SJCRH30 (cell line): ENCODE results near the gene RNF220. TPM values are rescaled to one million over a fixed set of nuclear protein-coding genes. Genes with fewer than 3 reads are reported as not detected.

Experiments used
- DNase-seq, 2 experiments: peaks; one replicate each; pipeline ENCODE4 v3.0.0-alpha.2; 2015 to 2020
- H3K27ac ChIP-seq: fragments of 250-450 bp; sonication (Bioruptor Pico); 2 replicates; pipeline ENCODE4 v1.5.1; 2020; ENCODE audit warnings: mild to moderate bottlenecking, moderate library complexity
- H3K27me3 ChIP-seq: fragments of 250-450 bp; sonication (Bioruptor Pico); 2 replicates; pipeline ENCODE4 v1.5.1; 2020; ENCODE audit warnings: mild to moderate bottlenecking, moderate library complexity
- H3K36me3 ChIP-seq: fragments of 250-450 bp; sonication (Bioruptor Pico); 2 replicates; pipeline ENCODE4 v1.5.1; 2020; ENCODE audit warnings: mild to moderate bottlenecking, moderate library complexity
- H3K4me1 ChIP-seq: fragments of 250-450 bp; sonication (Bioruptor Pico); 2 replicates; pipeline ENCODE4 v1.5.1; 2020; ENCODE audit warnings: mild to moderate bottlenecking, moderate library complexity
- H3K4me3 ChIP-seq: fragments of 250-450 bp; sonication (Bioruptor Pico); 2 replicates; pipeline ENCODE4 v1.5.1; 2020; ENCODE audit warnings: mild to moderate bottlenecking, moderate library complexity
- H3K9me3 ChIP-seq: fragments of 250-450 bp; sonication (Bioruptor Pico); replicated peaks from 2 replicates; pipeline ENCODE4 v1.5.1; 2020; ENCODE audit warnings: mild to moderate bottlenecking, moderate library complexity
- total RNA-seq: library from RNA; depleted of rRNA; stranded (reverse); fragments of >200 nt; shearing (Covaris generic); gene quantifications from 2 replicates; pipeline ENCODE4 v1.2.3, GENCODE V29; 2014

RNF220 gene
- total RNA-seq, 1 experiment from 2014 or later = 94.9 TPM

GRCh38 chr1:44437107-44437716 lies 32.2 kb downstream of the RNF220 start:
- Histone ChIP-seq H3K9me3 (no peaks in the 10 kb centered on the region), H3K36me3 (no peaks in the 10 kb centered on the region), H3K27me3 (peaks cover 6% of the 10 kb centered on the region; the same call in 1 of the 2 replicates), H3K27ac (no peak overlapping the region), H3K4me3 (no peak overlapping the region), H3K4me1 (no peaks in the 10 kb centered on the region)
- DNase-seq = peak in 1 of 2 experiments; percentile 36

GRCh38 chr1:44442791-44443190 lies 37.7 kb downstream of the RNF220 start:
- no peaks in the 10 kb centered on the region for H3K9me3 ChIP-seq
- H3K27ac ChIP-seq = no peak overlapping the region
- no peaks in the 10 kb centered on the region for H3K4me1 ChIP-seq
- H3K27me3 ChIP-seq = peaks cover 8% of the 10 kb centered on the region
- no peak for DNase-seq
- no peak overlapping the region for H3K4me3 ChIP-seq
- H3K36me3 ChIP-seq = no peaks in the 10 kb centered on the region

GRCh38 chr1:44447051-44447810 lies 42.2 kb downstream of the RNF220 start:
- Histone ChIP-seq H3K27ac (no peak overlapping the region), H3K4me3 (no peak overlapping the region), H3K9me3 (no peaks in the 10 kb centered on the region), H3K27me3 (peaks cover 3% of the 10 kb centered on the region; the same call in 1 of the 2 replicates), H3K4me1 (no peaks in the 10 kb centered on the region), H3K36me3 (no peaks in the 10 kb centered on the region)
- no peak for DNase-seq

GRCh38 chr1:44453798-44454349 lies 48.8 kb downstream of the RNF220 start:
- Histone ChIP-seq H3K4me3 (no peak overlapping the region), H3K4me1 (no peaks in the 10 kb centered on the region), H3K9me3 (no peaks in the 10 kb centered on the region; the same call in 1 of the 2 replicates), H3K36me3 (no peaks in the 10 kb centered on the region), H3K27me3 (0 out of 2 replicates have a peak, but pooled peaks cover 5% of the 10 kb centered on the region), H3K27ac (no peak overlapping the region)
- no peak for DNase-seq

GRCh38 chr1:44454704-44455103 lies 49.6 kb downstream of the RNF220 start:
- Histone ChIP-seq H3K27ac (no peak overlapping the region), H3K36me3 (no peaks in the 10 kb centered on the region), H3K9me3 (no peaks in the 10 kb centered on the region; the same call in 1 of the 2 replicates), H3K4me3 (no peak overlapping the region), H3K27me3 (peaks cover 5% of the 10 kb centered on the region; the same call in 1 of the 2 replicates), H3K4me1 (no peaks in the 10 kb centered on the region)
- DNase-seq = no peak

- peaks cover 14% of the 10 kb centered on the region; the same call in 1 of the 2 replicates for H3K27me3 ChIP-seq
- H3K4me1 ChIP-seq = no peaks in the 10 kb centered on the region
- H3K36me3 ChIP-seq = no peaks in the 10 kb centered on the region
- no peak for DNase-seq
- H3K27ac ChIP-seq = no peak overlapping the region
- no peak overlapping the region for H3K4me3 ChIP-seq
- H3K9me3 ChIP-seq = peaks cover 7% of the 10 kb centered on the region
Measured at GRCh38 chr1:44460107-44460882, 55.2 kb downstream of the RNF220 start.

- DNase-seq = no peak
- peaks cover 7% of the 10 kb centered on the region for H3K9me3 ChIP-seq
- no peaks in the 10 kb centered on the region for H3K4me1 ChIP-seq
- no peak overlapping the region for H3K4me3 ChIP-seq
- no peaks in the 10 kb centered on the region for H3K36me3 ChIP-seq
- H3K27me3 ChIP-seq = peaks cover 12% of the 10 kb centered on the region; the same call in 1 of the 2 replicates
- no peak overlapping the region for H3K27ac ChIP-seq
Measured at GRCh38 chr1:44464361-44464760, 59.3 kb downstream of the RNF220 start.

- no peak for DNase-seq
- H3K27me3 ChIP-seq = 0 out of 2 replicates have a peak, but pooled peaks cover 6% of the 10 kb centered on the region
- no peak overlapping the region for H3K27ac ChIP-seq
- H3K4me3 ChIP-seq = no peak overlapping the region
- no peaks in the 10 kb centered on the region for H3K4me1 ChIP-seq
- peaks cover 14% of the 10 kb centered on the region for H3K9me3 ChIP-seq
- H3K36me3 ChIP-seq = no peaks in the 10 kb centered on the region
Measured at GRCh38 chr1:44467566-44467965, 62.5 kb downstream of the RNF220 start.

- no peak overlapping the region for H3K4me3 ChIP-seq
- DNase-seq = no peak
- H3K4me1 ChIP-seq = no peaks in the 10 kb centered on the region
Measured at GRCh38 chr1:44471911-44472453, 66.9 kb downstream of the RNF220 start.

GRCh38 chr1:44472620-44473525 lies 67.8 kb downstream of the RNF220 start:
- Histone ChIP-seq H3K27me3 (peaks cover 9% of the 10 kb centered on the region; the same call in 1 of the 2 replicates), H3K9me3 (peaks cover 6% of the 10 kb centered on the region), H3K27ac (no peak overlapping the region), H3K36me3 (no peaks in the 10 kb centered on the region), H3K4me3 (no peak overlapping the region), H3K4me1 (no peaks in the 10 kb centered on the region)
- DNase-seq = no peak

More at GRCh38 chr1:44471911-44472453, 66.9 kb downstream of the RNF220 start:
- Histone ChIP-seq H3K36me3 (no peaks in the 10 kb centered on the region), H3K27me3 (peaks cover 9% of the 10 kb centered on the region; the same call in 1 of the 2 replicates), H3K9me3 (peaks cover 6% of the 10 kb centered on the region), H3K27ac (no peak overlapping the region)

GRCh38 chr1:44476891-44477290 lies 71.8 kb downstream of the RNF220 start:
- Histone ChIP-seq H3K4me3 (no peak overlapping the region), H3K27ac (no peak overlapping the region), H3K9me3 (peaks cover 5% of the 10 kb centered on the region; the same call in 1 of the 2 replicates), H3K27me3 (peaks cover 8% of the 10 kb centered on the region; the same call in 1 of the 2 replicates), H3K4me1 (no peaks in the 10 kb centered on the region), H3K36me3 (no peaks in the 10 kb centered on the region)
- no peak for DNase-seq

- Histone ChIP-seq H3K4me1 (peaks cover 24% of the 10 kb centered on the region), H3K27ac (no peak overlapping the region), H3K36me3 (no peaks in the 10 kb centered on the region), H3K27me3 (peaks cover 4% of the 10 kb centered on the region; the same call in 1 of the 2 replicates), H3K9me3 (no peaks in the 10 kb centered on the region), H3K4me3 (no peak overlapping the region)
- no peak for DNase-seq
Measured at GRCh38 chr1:44481701-44482100, 76.6 kb downstream of the RNF220 start.

- H3K9me3 ChIP-seq = no peaks in the 10 kb centered on the region
- no peak for DNase-seq
- H3K36me3 ChIP-seq = no peaks in the 10 kb centered on the region
- H3K4me1 ChIP-seq = peaks cover 25% of the 10 kb centered on the region
- H3K4me3 ChIP-seq = no peak overlapping the region
- no peak overlapping the region for H3K27ac ChIP-seq
- H3K27me3 ChIP-seq = peaks cover 4% of the 10 kb centered on the region; the same call in 1 of the 2 replicates
Measured at GRCh38 chr1:44483089-44483874, 78.2 kb downstream of the RNF220 start.
